A673 (cell line): ENCODE data around the gene PIGK. TPM values are rescaled to one million over a fixed set of nuclear protein-coding genes. Genes with fewer than 3 reads are reported as not detected.
A peak's percentile ranks its signal among the peaks of the same experiment; 100 is the strongest.

Experiments
- BruUV-seq: library from RNA; stranded (reverse); fragments of 400-500 nt; replicated peaks from 2 replicates; lab custom pipeline; 2021; lab: Mats Ljungman, UMichigan
- CTCF ChIA-PET: fragments of 300-600 bp; sonication (Branson Sonifier 250); formaldehyde crosslinking; loops from one replicate; lab custom pipeline; 2022; ENCODE audit warnings: antibody characterized with exemption; lab: Charles Lee
- POLR2A ChIA-PET: fragments of 300-600 bp; sonication (Branson Sonifier 250); formaldehyde crosslinking; loops from one replicate; lab custom pipeline; 2022; ENCODE audit warnings: antibody characterized with exemption; ENCODE audit not compliant: low non-redundant PET; lab: Charles Lee
- DNase-seq: peaks from one replicate; pipeline ENCODE4 v3.0.0-alpha.2; 2015; ENCODE audit warnings: low spot score
- H3K27ac ChIP-seq: fragments of 200-600 bp; sonication (generic); 2 replicates; pipeline ENCODE4 v1.5.1; 2016; ENCODE audit warnings: mixed run types, low read depth, mild to moderate bottlenecking, mixed read lengths, antibody characterized with exemption, low read length; ENCODE audit not compliant: poor library complexity, severe bottlenecking
- H3K27me3 ChIP-seq: fragments of 200-600 bp; sonication (generic); replicated peaks from 2 replicates; pipeline ENCODE4 v1.6.1; 2017; ENCODE audit warnings: mixed run types, low read depth, mild to moderate bottlenecking, mixed read lengths, antibody characterized with exemption, low read length; ENCODE audit not compliant: insufficient read depth, poor library complexity
- H3K36me3 ChIP-seq: fragments of 200-600 bp; sonication (generic); 2 replicates; pipeline ENCODE4 v1.6.1; 2016; ENCODE audit warnings: mixed run types, mild to moderate bottlenecking, mixed read lengths, antibody characterized with exemption, low read length; ENCODE audit not compliant: insufficient read depth, poor library complexity, severe bottlenecking
- H3K4me1 ChIP-seq: fragments of 200-600 bp; sonication (generic); 2 replicates; pipeline ENCODE4 v1.6.1; 2017; ENCODE audit warnings: mixed run types, mild to moderate bottlenecking, mixed read lengths, antibody characterized with exemption, low read length; ENCODE audit not compliant: insufficient read depth, poor library complexity, severe bottlenecking
- H3K4me3 ChIP-seq: fragments of 200-600 bp; sonication (generic); 2 replicates; pipeline ENCODE4 v1.5.1; 2016; ENCODE audit warnings: low read depth, mixed run types, mild to moderate bottlenecking, mixed read lengths, low read length; ENCODE audit not compliant: poor library complexity, severe bottlenecking
- H3K9me3 ChIP-seq: fragments of 200-600 bp; sonication (generic); 2 replicates; pipeline ENCODE4 v1.6.1; 2016; ENCODE audit warnings: mixed run types, low read depth, mild to moderate bottlenecking, mixed read lengths, antibody characterized with exemption, low read length; ENCODE audit not compliant: poor library complexity, severe bottlenecking
- EZH2 ChIP-seq: fragments of 200-600 bp; sonication (generic); IDR thresholded peaks from 2 replicates; pipeline ENCODE4 v1.6.1; 2017; ENCODE audit warnings: borderline replicate concordance, low read depth, mild to moderate bottlenecking, mixed read lengths, antibody characterized with exemption, low read length; ENCODE audit not compliant: poor library complexity, severe bottlenecking
- intact Hi-C: fragments of 100-400 bp; cut with micrococcal nuclease; formaldehyde crosslinking; loops from one replicate; pipeline ENCODE4 v1.10.0; 2022; ENCODE audit not compliant: unreplicated experiment
- total RNA-seq: library from RNA; stranded (reverse); gene quantifications from 2 replicates; pipeline ENCODE4 v1.2.3, GENCODE V29; 2021
- TF ChIP-seq, protein P1 (sequence below): fragments of 300-800, 200-600 bp; sonication (generic); conservative IDR thresholded peaks from 2 replicates; pipeline ENCODE4 v1.5.1; 2017; ENCODE audit warnings: low read depth, mild to moderate bottlenecking, antibody characterized with exemption, low read length, moderate library complexity, mixed read lengths

The PIGK gene
- total RNA-seq, 1 experiment from 2014 or later = 28.8 TPM

DNA sequence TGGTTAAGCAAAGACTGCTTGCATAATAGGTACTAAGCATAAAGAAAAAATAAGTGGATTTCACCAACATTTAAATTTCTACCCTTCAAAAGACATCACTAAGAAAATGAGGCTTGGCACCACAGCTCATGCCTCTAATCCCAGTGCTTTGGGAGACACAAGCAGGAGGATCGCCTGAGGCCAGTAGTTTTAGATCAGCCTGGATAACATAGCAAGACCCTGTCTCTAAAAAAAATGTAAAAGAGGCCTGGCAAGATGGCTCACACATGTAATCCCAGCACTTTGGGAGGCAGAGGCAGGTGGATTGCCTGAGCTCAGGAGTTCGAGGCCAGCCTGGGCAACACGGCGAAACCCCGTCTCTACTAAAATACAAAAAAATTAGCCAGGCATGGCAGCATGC lies 73.0 kb downstream of the PIGK start:
- intact Hi-C loops = loop anchor here (5.0 kb wide), 2 partner anchors 271 to 536 kb away; partner anchors contain the start of gene ZZZ3

DNA sequence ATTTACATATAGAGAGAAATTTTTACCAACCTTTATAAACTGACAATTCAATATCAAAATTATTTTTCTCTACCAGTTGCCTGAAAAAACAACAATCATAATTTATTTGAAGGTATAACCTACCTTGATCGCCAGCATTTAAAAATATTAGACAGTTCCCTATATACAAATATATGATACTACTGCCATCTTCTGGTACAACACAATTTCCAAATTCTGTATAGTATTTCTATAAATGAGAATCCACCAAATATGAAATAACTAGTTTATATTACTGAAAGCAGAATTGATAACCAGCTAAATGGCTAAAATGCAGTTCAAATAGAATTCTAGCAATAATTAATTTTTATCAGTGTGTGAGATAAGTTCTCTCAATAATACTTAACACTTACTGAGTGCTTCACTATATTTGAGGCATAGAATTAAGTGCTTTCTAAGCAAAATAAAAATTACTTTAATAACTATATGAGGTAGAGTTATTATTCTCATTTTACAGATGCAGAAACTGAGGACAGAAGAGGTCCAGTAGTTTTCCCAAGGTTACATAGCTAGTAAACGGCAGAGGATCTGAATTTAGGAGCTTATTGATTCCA lies 75.6 kb downstream of the PIGK start:
- Histone ChIP-seq H3K4me1 (peaks cover 4% of the 10 kb centered on the region), H3K27ac (no peak overlapping the region), H3K4me3 (no peak overlapping the region), H3K36me3 (no peaks in the 10 kb centered on the region), H3K9me3 (no peaks in the 10 kb centered on the region), H3K27me3 (no peaks in the 10 kb centered on the region)
- peak; percentile 18 for DNase-seq
- intact Hi-C loops = loop anchor here (1.0 to 5.0 kb wide), 3 partner anchors 811 to 1236 kb away; no protein-coding TSS in a partner anchor
- TF ChIP-seq EZH2 = no peak
- TF ChIP-seq, protein P1, sequence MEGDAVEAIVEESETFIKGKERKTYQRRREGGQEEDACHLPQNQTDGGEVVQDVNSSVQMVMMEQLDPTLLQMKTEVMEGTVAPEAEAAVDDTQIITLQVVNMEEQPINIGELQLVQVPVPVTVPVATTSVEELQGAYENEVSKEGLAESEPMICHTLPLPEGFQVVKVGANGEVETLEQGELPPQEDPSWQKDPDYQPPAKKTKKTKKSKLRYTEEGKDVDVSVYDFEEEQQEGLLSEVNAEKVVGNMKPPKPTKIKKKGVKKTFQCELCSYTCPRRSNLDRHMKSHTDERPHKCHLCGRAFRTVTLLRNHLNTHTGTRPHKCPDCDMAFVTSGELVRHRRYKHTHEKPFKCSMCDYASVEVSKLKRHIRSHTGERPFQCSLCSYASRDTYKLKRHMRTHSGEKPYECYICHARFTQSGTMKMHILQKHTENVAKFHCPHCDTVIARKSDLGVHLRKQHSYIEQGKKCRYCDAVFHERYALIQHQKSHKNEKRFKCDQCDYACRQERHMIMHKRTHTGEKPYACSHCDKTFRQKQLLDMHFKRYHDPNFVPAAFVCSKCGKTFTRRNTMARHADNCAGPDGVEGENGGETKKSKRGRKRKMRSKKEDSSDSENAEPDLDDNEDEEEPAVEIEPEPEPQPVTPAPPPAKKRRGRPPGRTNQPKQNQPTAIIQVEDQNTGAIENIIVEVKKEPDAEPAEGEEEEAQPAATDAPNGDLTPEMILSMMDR = peak; percentile 63
- ChIA-PET POLR2A (no interaction called here), CTCF (interaction anchor here (1.0 kb wide), 1 partner anchor 989 kb away, joined by 3 read pairs; no protein-coding TSS in a partner anchor)
- no TSS peak for BruUV-seq

More for the DNA sequence above, 73.0 kb downstream of the PIGK start:
- Histone ChIP-seq H3K36me3 (no peaks in the 10 kb centered on the region), H3K27ac (no peak overlapping the region), H3K9me3 (no peaks in the 10 kb centered on the region), H3K4me1 (peaks cover 4% of the 10 kb centered on the region), H3K27me3 (no peaks in the 10 kb centered on the region), H3K4me3 (no peak overlapping the region)
- no peak for TF ChIP-seq EZH2
- TF ChIP-seq, protein P1 = no peak
- ChIA-PET POLR2A (no interaction called here), CTCF (no interaction called here)
- no TSS peak for BruUV-seq
- DNase-seq = no peak

DNA sequence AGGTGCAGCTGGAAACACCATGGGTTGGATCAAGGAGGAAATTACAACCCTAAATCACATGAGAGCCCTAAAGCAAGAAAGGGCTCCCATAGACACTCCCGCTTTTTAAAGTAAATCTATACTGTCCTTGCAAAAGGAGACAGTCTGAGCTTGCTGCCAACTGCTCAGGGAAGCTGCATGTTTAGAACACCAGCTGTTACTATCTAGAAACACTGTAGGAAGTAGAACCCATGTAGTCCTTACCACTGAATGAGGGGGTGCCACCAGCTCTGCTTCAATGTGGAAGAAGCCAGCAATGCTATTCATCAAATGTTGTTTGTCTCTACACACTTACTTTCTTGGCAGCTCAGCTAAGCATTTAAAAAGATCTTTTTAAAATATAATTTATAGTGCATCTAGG lies 79.8 kb downstream of the PIGK start:
- no TSS peak for BruUV-seq
- Histone ChIP-seq H3K27ac (no peak overlapping the region), H3K4me1 (no peaks in the 10 kb centered on the region), H3K9me3 (no peaks in the 10 kb centered on the region), H3K27me3 (no peaks in the 10 kb centered on the region), H3K4me3 (no peak overlapping the region), H3K36me3 (no peaks in the 10 kb centered on the region)
- POLR2A ChIA-PET = no interaction called here
- CTCF ChIA-PET = no interaction called here
- no peak for DNase-seq
- TF ChIP-seq, protein P1 = no peak
- no peak for TF ChIP-seq EZH2
- intact Hi-C loops = no loop called here
